Activated CD8-positive, alpha-beta memory T cell treated with anti-CD3 and anti-CD28 coated beads, Interleukin-2, amount 50 U/mL, for 48 hours (primary cell): ENCODE results near the gene ATG10.

Experiments used
- DNase-seq: peaks from one replicate; pipeline ENCODE4 v3.0.0-alpha.2; 2020

Gene ATG10

GRCh38 chr5:82285206-82285605 lies 313.4 kb downstream of the ATG10 start:
- no peak for DNase-seq

- DNase-seq: no peak
Measured at GRCh38 chr5:82287625-82288024, 315.8 kb downstream of the ATG10 start.

- DNase-seq: no peak
Measured at GRCh38 chr5:82290005-82290404, 318.2 kb downstream of the ATG10 start.

GRCh38 chr5:82290908-82291307 lies 319.1 kb downstream of the ATG10 start:
- no peak for DNase-seq

GRCh38 chr5:82291420-82291819 lies 319.6 kb downstream of the ATG10 start:
- DNase-seq: no peak

GRCh38 chr5:82295144-82295543 lies 323.3 kb downstream of the ATG10 start:
- DNase-seq: no peak

- DNase-seq: no peak
Measured at GRCh38 chr5:82295959-82296531, 324.2 kb downstream of the ATG10 start.

- DNase-seq: no peak
Measured at GRCh38 chr5:82296929-82297328, 325.1 kb downstream of the ATG10 start.

GRCh38 chr5:82297711-82298110 lies 325.9 kb downstream of the ATG10 start:
- DNase-seq: no peak

GRCh38 chr5:82298668-82299067 lies 326.8 kb downstream of the ATG10 start:
- DNase-seq: no peak

- DNase-seq: no peak
Measured at GRCh38 chr5:82301190-82301589, 329.4 kb downstream of the ATG10 start.
